ENCODE data around the gene OCRL. TPM values are rescaled to one million over a fixed set of nuclear protein-coding genes. Genes with fewer than 3 reads are reported as not detected.

Gene OCRL
- total RNA-seq, 6 donors from 2014 or later, result 11.8 to 22.0 (median 17.7) TPM

DNA sequence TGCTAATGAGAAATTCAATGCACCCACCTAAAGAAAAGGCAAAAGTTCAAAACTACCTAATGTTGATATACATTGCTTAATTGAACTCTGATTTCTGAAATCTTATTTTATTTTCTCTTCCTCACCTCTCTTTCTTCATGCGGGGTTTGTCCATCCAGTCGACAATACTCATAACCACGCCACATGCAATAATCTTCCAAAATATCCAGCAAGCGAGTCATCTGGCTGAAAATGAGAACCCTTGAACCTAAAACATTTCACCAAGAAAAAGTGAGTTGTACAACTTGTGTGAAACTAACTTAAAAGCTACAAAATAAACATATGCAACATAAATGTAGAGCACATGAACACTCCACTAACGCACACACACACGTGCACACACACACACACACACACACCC is 43.4 kb upstream of the OCRL start:
- H3K9me3 ChIP-seq, result no peaks in the 10 kb centered on the region
- ATAC-seq (ENCODE audit: low FRiP score in 2 of 2) (no peak), DNase-seq (no peak)
- H3K27me3 ChIP-seq, result no peaks in the 10 kb centered on the region
- H3K4me1 ChIP-seq, result no peaks in the 10 kb centered on the region
- H3K27ac ChIP-seq, result no peak overlapping the region
- WGBS, 2 donors, result 74 to 89% methylated on average over 6 of the region's 6 CpGs
- TF ChIP-seq POLR2AphosphoS5 (IDR thresholded peaks at IDR 0.05) (no peak), EP300 (IDR thresholded peaks at IDR 0.05) (no peak), POLR2A (IDR thresholded peaks at IDR 0.05) (no peak)
- TF ChIP-seq, protein P1, sequence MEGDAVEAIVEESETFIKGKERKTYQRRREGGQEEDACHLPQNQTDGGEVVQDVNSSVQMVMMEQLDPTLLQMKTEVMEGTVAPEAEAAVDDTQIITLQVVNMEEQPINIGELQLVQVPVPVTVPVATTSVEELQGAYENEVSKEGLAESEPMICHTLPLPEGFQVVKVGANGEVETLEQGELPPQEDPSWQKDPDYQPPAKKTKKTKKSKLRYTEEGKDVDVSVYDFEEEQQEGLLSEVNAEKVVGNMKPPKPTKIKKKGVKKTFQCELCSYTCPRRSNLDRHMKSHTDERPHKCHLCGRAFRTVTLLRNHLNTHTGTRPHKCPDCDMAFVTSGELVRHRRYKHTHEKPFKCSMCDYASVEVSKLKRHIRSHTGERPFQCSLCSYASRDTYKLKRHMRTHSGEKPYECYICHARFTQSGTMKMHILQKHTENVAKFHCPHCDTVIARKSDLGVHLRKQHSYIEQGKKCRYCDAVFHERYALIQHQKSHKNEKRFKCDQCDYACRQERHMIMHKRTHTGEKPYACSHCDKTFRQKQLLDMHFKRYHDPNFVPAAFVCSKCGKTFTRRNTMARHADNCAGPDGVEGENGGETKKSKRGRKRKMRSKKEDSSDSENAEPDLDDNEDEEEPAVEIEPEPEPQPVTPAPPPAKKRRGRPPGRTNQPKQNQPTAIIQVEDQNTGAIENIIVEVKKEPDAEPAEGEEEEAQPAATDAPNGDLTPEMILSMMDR (IDR thresholded peaks at IDR 0.05), result no peak
- peaks cover 0 to 14% (median 0%) of the 10 kb centered on the region in 4 donors for H3K36me3 ChIP-seq
- H3K4me3 ChIP-seq, result no peak overlapping the region

DNA sequence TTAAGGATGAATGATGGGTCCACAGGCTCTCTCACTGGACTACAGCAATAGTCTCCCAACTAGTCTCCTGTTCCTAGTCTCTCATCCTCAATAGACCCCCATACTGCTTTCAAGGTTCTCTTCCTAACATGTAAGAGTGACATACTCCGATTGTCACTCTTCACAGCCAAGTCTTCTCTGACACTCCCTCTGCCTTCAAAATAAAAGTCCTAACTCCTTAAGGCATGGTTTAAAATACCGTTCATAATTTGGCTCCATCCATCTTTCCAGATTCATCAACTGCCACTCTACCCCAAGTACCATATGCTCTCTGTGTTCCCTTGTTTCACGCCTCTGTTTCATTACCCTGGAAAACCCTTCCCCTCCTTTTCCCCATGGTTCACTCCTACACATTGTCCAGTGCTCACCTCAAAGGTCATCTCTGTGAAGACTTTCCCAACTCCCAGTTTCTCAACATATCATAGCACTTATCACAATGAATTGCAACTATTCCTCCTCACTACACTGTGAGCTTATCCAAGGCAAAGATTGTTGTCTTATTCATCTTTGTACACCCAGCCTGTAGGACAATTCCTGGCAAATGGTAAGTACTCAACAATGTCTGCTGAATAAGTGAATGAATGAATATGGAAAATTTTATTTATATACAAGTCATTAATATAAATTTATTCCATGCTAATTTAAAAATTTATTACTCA is 42.8 kb upstream of the OCRL start:
- 59 to 88% methylated on average over 3 of the region's 3 CpGs for WGBS, 2 donors
- Histone ChIP-seq H3K9me3 (no peaks in the 10 kb centered on the region), H3K4me3 (no peak overlapping the region), H3K4me1 (no peaks in the 10 kb centered on the region), H3K27ac (no peak overlapping the region), H3K27me3 (no peaks in the 10 kb centered on the region), H3K36me3 (peaks cover 0 to 15% (median 0%) of the 10 kb centered on the region in 4 donors)
- ATAC-seq (ENCODE audit: low FRiP score in 2 of 2), result no peak
- DNase-seq, result no peak
- TF ChIP-seq POLR2AphosphoS5 (IDR thresholded peaks at IDR 0.05), result no peak
- TF ChIP-seq EP300 (IDR thresholded peaks at IDR 0.05), result no peak
- TF ChIP-seq POLR2A (IDR thresholded peaks at IDR 0.05), result no peak
- TF ChIP-seq, protein P1 (IDR thresholded peaks at IDR 0.05), result no peak

DNA sequence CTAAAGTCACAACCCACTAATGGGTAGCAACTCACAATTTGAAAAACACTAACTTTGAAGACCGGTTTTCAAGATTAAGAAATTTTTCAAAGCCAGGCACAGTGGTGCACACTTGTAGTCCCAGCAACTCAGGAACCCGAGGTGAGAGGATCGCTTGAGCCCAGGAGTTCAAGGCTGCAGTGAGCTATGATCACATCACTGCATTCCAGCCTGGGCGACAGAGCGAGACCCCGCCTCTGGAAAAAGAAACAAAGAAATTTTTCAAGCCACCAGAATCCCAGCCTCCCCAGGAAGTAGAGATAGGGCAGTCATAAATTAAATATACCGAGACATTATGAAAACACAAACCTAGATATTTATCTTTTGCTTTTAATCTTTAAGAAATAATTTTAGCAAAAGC is 29.7 kb upstream of the OCRL start:
- no peak for ATAC-seq (ENCODE audit: low FRiP score in 2 of 2)
- WGBS, 2 donors, result 65 to 67% methylated on average over 4 to 7 of the region's 7 CpGs

DNA sequence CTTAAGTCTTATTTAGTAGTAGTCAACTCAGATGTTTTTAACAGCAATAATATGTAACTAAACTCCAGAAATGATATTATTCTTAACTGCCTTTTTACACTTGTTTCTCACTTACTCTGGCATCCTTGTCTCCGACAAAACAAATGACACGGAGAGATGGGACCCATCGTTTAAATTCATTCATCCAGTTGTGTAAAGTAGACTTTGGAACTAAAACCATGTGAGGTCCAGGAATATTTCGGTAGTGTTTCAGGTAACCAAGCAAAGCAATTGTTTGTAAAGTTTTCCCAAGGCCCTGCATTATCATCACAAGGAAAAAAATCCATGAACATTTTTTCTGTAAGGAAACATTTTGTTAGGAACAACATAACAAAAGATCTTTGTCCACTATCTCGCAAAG is 28.4 kb upstream of the OCRL start:
- TF ChIP-seq EP300 (IDR thresholded peaks at IDR 0.05), result no peak
- TF ChIP-seq POLR2A (IDR thresholded peaks at IDR 0.05), result no peak
- TF ChIP-seq, protein P1 (IDR thresholded peaks at IDR 0.05), result no peak
- no peak for TF ChIP-seq POLR2AphosphoS5 (IDR thresholded peaks at IDR 0.05)
- peaks cover 0 to 11% (median 2%) of the 10 kb centered on the region in 4 donors for H3K36me3 ChIP-seq
- H3K4me1 ChIP-seq, result no peaks in the 10 kb centered on the region
- WGBS, 2 donors, result 77 to 95% methylated on average over 5 of the region's 5 CpGs
- no peaks in the 10 kb centered on the region for H3K9me3 ChIP-seq
- DNase-seq, result no peak
- no peak for ATAC-seq (ENCODE audit: low FRiP score in 2 of 2)
- no peak overlapping the region for H3K4me3 ChIP-seq
- no peak overlapping the region for H3K27ac ChIP-seq
- no peaks in the 10 kb centered on the region for H3K27me3 ChIP-seq

More for the DNA sequence above, 29.7 kb upstream of the OCRL start:
- Histone ChIP-seq H3K9me3 (no peaks in the 10 kb centered on the region), H3K4me3 (no peak overlapping the region), H3K36me3 (peaks cover 0 to 7% (median 2%) of the 10 kb centered on the region in 4 donors), H3K27me3 (no peaks in the 10 kb centered on the region), H3K27ac (no peak overlapping the region), H3K4me1 (no peaks in the 10 kb centered on the region)
- TF ChIP-seq EP300 (IDR thresholded peaks at IDR 0.05), result no peak
- TF ChIP-seq, protein P1 (IDR thresholded peaks at IDR 0.05), result no peak
- TF ChIP-seq POLR2A (IDR thresholded peaks at IDR 0.05), result no peak
- TF ChIP-seq POLR2AphosphoS5 (IDR thresholded peaks at IDR 0.05), result no peak
- no peak for DNase-seq

DNA sequence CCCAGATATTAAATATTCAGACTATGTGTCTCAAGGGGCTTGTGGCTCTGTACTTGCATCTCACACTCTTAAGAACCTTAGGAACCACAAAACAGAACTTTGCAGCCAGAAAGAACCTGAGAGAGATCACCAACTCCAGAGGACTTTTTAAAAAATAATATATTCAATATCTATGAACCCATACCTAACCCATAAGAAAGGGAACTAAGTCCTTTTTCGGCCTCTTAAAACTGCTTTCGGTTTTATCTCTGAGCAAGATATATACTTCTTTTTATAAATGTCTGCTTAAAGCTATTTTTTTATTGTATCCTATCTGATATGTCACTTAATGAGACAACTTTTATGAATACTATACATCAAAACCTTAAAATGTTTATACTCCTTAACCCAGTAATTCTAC is 27.6 kb upstream of the OCRL start:
- H3K36me3 ChIP-seq, result peaks cover 0 to 10% (median 1%) of the 10 kb centered on the region in 4 donors
- no peaks in the 10 kb centered on the region for H3K4me1 ChIP-seq
- H3K27ac ChIP-seq, result no peak overlapping the region
- TF ChIP-seq, protein P1 (IDR thresholded peaks at IDR 0.05), result no peak
- TF ChIP-seq EP300 (IDR thresholded peaks at IDR 0.05), result no peak
- TF ChIP-seq POLR2A (IDR thresholded peaks at IDR 0.05), result no peak
- no peak for TF ChIP-seq POLR2AphosphoS5 (IDR thresholded peaks at IDR 0.05)
- 87 to 94% methylated on average over 2 of the region's 2 CpGs for WGBS, 2 donors
- no peak overlapping the region for H3K4me3 ChIP-seq
- no peak for ATAC-seq (ENCODE audit: low FRiP score in 2 of 2)
- no peak for DNase-seq
- no peaks in the 10 kb centered on the region for H3K9me3 ChIP-seq
- H3K27me3 ChIP-seq, result no peaks in the 10 kb centered on the region

Data from upper lobe of left lung (tissue), 6 donors.